ENCODE data around the gene MACC1.

GRCh38 chr7:20236043-20236442 lies 18.9 kb upstream of the MACC1 start:
- TF ChIP-seq, protein P1, sequence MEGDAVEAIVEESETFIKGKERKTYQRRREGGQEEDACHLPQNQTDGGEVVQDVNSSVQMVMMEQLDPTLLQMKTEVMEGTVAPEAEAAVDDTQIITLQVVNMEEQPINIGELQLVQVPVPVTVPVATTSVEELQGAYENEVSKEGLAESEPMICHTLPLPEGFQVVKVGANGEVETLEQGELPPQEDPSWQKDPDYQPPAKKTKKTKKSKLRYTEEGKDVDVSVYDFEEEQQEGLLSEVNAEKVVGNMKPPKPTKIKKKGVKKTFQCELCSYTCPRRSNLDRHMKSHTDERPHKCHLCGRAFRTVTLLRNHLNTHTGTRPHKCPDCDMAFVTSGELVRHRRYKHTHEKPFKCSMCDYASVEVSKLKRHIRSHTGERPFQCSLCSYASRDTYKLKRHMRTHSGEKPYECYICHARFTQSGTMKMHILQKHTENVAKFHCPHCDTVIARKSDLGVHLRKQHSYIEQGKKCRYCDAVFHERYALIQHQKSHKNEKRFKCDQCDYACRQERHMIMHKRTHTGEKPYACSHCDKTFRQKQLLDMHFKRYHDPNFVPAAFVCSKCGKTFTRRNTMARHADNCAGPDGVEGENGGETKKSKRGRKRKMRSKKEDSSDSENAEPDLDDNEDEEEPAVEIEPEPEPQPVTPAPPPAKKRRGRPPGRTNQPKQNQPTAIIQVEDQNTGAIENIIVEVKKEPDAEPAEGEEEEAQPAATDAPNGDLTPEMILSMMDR (conservative IDR thresholded peaks at IDR 0.05; ENCODE audit: low read depth, low read length): no peak
- no peak for TF ChIP-seq EZH2phosphoT487 (IDR thresholded peaks at IDR 0.05; ENCODE audit: borderline replicate concordance, low read length)

Measured in PC-3 (cell line).